Keratinocyte (primary cell): ENCODE data around the gene TMEM184A. TPM values are rescaled to one million over a fixed set of nuclear protein-coding genes. Genes with fewer than 3 reads are reported as not detected.
A peak's percentile ranks its signal among the peaks of the same experiment; 100 is the strongest.

Source experiments
- DNase-seq: peaks from one replicate; pipeline ENCODE4 v3.0.0-alpha.2; 2011; ENCODE audit warnings: low read depth, missing footprints, low spot score
- FAIRE-seq: peaks from 2 replicates; lab custom pipeline; 2011; peaks lifted over from hg19 to GRCh38; lab: Jason Lieb, UNC
- H2AFZ ChIP-seq: 2 replicates; pipeline ENCODE4 v1.6.0; 2012; ENCODE audit warnings: low read length, control low read depth, inconsistent platforms; ENCODE audit not compliant: control insufficient read depth
- H3K27ac ChIP-seq: 2 replicates; pipeline ENCODE4 v1.5.1; 2011; ENCODE audit warnings: low read length; ENCODE audit not compliant: control insufficient read depth, insufficient read depth
- H3K27me3 ChIP-seq: 3 replicates; pipeline ENCODE4 v1.6.0; 2011; ENCODE audit warnings: low read length; ENCODE audit not compliant: control insufficient read depth, insufficient read depth; ENCODE audit errors: extremely low read depth
- H3K36me3 ChIP-seq, 2 experiments: 2 replicates in 1 of 2; 3 replicates in 1 of 2; pipeline ENCODE4 v1.5.1; 2011; ENCODE audit warnings: low read length in 2 of 2, mild to moderate bottlenecking in 1 of 2; ENCODE audit not compliant: control insufficient read depth in 2 of 2, insufficient read depth in 2 of 2; ENCODE audit errors: extremely low read depth in 1 of 2
- H3K4me1 ChIP-seq: 3 replicates; pipeline ENCODE4 v1.5.1; 2011; ENCODE audit warnings: low read length; ENCODE audit not compliant: control insufficient read depth, insufficient read depth; ENCODE audit errors: extremely low read depth
- H3K4me2 ChIP-seq: 3 replicates; pipeline ENCODE4 v1.6.0; 2011; ENCODE audit warnings: low read depth, low read length; ENCODE audit not compliant: control insufficient read depth, insufficient read depth; ENCODE audit errors: extremely low read depth
- H3K4me3 ChIP-seq, 3 experiments: fragments of 200-600 bp in 1 of 3; sonication (generic) in 1 of 3; 2 replicates in 2 of 3; 3 replicates in 1 of 3; pipeline ENCODE4 v1.5.1; 2011 to 2016; ENCODE audit warnings: low read length in 3 of 3, mild to moderate bottlenecking in 3 of 3, control low read depth in 2 of 3, inconsistent platforms in 1 of 3, low read depth in 1 of 3, mixed read lengths in 1 of 3, mixed run types in 1 of 3, moderate library complexity in 1 of 3; ENCODE audit not compliant: control insufficient read depth in 2 of 3, insufficient read depth in 2 of 3; ENCODE audit errors: extremely low read depth in 1 of 3
- H3K79me2 ChIP-seq: 2 replicates; pipeline ENCODE4 v1.6.0; 2012; ENCODE audit warnings: low read length; ENCODE audit not compliant: control insufficient read depth, insufficient read depth
- H3K9ac ChIP-seq: 3 replicates; pipeline ENCODE4 v1.6.0; 2011; ENCODE audit warnings: low read length; ENCODE audit not compliant: control insufficient read depth, insufficient read depth; ENCODE audit errors: extremely low read depth
- H3K9me1 ChIP-seq: 3 replicates; pipeline ENCODE4 v1.6.0; 2011; ENCODE audit warnings: low read length; ENCODE audit not compliant: control insufficient read depth, insufficient read depth; ENCODE audit errors: extremely low read depth
- H3K9me3 ChIP-seq: 2 replicates; pipeline ENCODE4 v1.5.1; 2012; ENCODE audit warnings: low read depth, low read length; ENCODE audit not compliant: control insufficient read depth
- H4K20me1 ChIP-seq: 3 replicates; pipeline ENCODE4 v1.6.0; 2011; ENCODE audit warnings: low read length; ENCODE audit not compliant: control insufficient read depth, insufficient read depth; ENCODE audit errors: extremely low read depth
- EZH2 ChIP-seq: IDR thresholded peaks from one replicate; pipeline ENCODE4 v1.6.1; 2012; ENCODE audit warnings: inconsistent platforms, mild to moderate bottlenecking, low read length, moderate library complexity
- dilution Hi-C: fragments of 300-500 bp; cut with MboI; formaldehyde crosslinking; loops from one replicate; pipeline ENCODE4 v1.7.0; 2020; ENCODE audit warnings: low sequenced_read_pairs; ENCODE audit not compliant: extremely low pct_ligation_motif_present
- polyA plus RNA-seq, 5 experiments: library from polyadenylated mRNA; depleted of rRNA in 3 of 5; stranded (reverse) in 3 of 5; stranded (forward) in 1 of 5; unstranded in 1 of 5; fragments of >200 nt; gene quantifications; 1 replicate in 1 of 5; 2 replicates in 3 of 5; 3 replicates in 1 of 5; pipeline versions ENCODE4 v1.2.1 to v1.2.3, GENCODE V29; 2011 to 2012; ENCODE audit warnings: missing spikeins in 2 of 5, low read depth in 1 of 5, low replicate concordance in 1 of 5
- TF ChIP-seq, protein P1 (sequence below), 3 experiments: IDR thresholded peaks in 1 of 3; conservative IDR thresholded peaks in 1 of 3; optimal IDR thresholded peaks in 1 of 3; 2 replicates in 2 of 3; 3 replicates in 1 of 3; pipeline versions ENCODE3 to v1.5.1; 2011; ENCODE audit warnings: low read length in 3 of 3, mild to moderate bottlenecking in 3 of 3, moderate library complexity in 2 of 3, control low read depth in 1 of 3, inconsistent platforms in 1 of 3; ENCODE audit not compliant: insufficient read depth in 2 of 3; ENCODE audit errors: extremely low read depth in 1 of 3

The TMEM184A gene
- polyA plus RNA-seq, 1 donor (not counting 4 experiments of a cell fraction or from before 2014, with no cell fraction given) = 2.9 TPM

DNA sequence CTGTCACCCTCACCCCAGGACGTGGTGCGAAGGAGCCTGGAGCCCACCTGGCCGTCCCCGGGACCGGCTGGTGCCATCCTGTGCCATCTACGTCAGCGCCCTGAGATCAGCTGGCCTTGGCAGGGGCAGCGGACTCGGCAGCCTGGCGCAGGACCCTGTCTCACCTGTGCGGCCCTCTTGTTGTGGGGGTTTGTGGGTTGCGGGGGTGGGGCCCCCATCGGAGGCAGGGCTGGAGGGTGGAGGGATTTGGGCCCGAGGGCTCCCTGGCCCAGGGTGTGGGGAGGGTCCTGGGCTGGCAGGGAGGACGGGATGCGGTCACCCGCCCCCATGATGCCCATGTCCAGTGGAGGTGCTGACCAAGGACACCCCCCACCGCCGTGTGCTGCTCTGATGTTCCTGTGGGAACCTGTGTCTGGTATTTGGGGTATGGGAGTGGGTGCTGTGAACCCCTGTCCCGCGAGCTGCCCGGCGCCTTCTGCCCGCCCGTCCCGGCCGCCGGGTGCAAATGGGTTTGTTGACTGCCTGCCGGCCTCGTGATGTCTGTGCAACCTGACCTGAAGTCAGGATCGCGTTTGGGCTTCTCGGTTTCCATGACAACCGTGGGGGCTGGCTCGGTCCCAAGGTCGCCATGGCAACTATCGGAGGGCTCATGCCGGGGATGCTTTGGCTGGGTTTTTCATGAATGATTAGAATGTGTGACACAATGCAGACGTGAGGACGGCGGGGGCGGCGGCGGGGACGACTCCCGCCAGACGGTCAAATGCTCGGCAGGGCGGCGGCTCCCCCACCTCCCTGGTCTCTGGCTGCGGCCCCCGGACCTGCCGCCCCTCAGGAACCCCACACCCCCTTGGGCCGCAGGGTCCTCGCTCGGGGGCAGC lies 18.2 kb downstream of the TMEM184A start:
- Histone ChIP-seq H2AFZ (peak overlapping the region; percentile 65), H3K4me3 (peak overlapping the region; percentile 30 to 63 (median 54)), H3K9me3 (no peaks in the 10 kb centered on the region), H3K27ac (peak overlapping the region; percentile 90), H3K79me2 (peaks cover 60% of the 10 kb centered on the region), H3K4me1 (peaks cover 35% of the 10 kb centered on the region), H4K20me1 (peaks cover 18% of the 10 kb centered on the region), H3K27me3 (no peaks in the 10 kb centered on the region), H3K36me3 (peaks cover 8 to 16% of the 10 kb centered on the region in 2 experiments), H3K4me2 (peak overlapping the region; percentile 90), H3K9me1 (peaks cover 3% of the 10 kb centered on the region), H3K9ac (peak overlapping the region; percentile 85)
- FAIRE-seq (no peak), DNase-seq (no peak)
- TF ChIP-seq, protein P1, sequence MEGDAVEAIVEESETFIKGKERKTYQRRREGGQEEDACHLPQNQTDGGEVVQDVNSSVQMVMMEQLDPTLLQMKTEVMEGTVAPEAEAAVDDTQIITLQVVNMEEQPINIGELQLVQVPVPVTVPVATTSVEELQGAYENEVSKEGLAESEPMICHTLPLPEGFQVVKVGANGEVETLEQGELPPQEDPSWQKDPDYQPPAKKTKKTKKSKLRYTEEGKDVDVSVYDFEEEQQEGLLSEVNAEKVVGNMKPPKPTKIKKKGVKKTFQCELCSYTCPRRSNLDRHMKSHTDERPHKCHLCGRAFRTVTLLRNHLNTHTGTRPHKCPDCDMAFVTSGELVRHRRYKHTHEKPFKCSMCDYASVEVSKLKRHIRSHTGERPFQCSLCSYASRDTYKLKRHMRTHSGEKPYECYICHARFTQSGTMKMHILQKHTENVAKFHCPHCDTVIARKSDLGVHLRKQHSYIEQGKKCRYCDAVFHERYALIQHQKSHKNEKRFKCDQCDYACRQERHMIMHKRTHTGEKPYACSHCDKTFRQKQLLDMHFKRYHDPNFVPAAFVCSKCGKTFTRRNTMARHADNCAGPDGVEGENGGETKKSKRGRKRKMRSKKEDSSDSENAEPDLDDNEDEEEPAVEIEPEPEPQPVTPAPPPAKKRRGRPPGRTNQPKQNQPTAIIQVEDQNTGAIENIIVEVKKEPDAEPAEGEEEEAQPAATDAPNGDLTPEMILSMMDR (optimal IDR thresholded peaks at IDR 0.05 in 1 of 3, IDR thresholded peaks at IDR 0.05 in 1 of 3, conservative IDR thresholded peaks at IDR 0.05 in 1 of 3; ENCODE audit: extremely low read depth in 1 of 3, insufficient read depth in 2 of 3, low read length in 3 of 3) = no peak
- no peak for TF ChIP-seq EZH2
- dilution Hi-C loops = no loop called here

DNA sequence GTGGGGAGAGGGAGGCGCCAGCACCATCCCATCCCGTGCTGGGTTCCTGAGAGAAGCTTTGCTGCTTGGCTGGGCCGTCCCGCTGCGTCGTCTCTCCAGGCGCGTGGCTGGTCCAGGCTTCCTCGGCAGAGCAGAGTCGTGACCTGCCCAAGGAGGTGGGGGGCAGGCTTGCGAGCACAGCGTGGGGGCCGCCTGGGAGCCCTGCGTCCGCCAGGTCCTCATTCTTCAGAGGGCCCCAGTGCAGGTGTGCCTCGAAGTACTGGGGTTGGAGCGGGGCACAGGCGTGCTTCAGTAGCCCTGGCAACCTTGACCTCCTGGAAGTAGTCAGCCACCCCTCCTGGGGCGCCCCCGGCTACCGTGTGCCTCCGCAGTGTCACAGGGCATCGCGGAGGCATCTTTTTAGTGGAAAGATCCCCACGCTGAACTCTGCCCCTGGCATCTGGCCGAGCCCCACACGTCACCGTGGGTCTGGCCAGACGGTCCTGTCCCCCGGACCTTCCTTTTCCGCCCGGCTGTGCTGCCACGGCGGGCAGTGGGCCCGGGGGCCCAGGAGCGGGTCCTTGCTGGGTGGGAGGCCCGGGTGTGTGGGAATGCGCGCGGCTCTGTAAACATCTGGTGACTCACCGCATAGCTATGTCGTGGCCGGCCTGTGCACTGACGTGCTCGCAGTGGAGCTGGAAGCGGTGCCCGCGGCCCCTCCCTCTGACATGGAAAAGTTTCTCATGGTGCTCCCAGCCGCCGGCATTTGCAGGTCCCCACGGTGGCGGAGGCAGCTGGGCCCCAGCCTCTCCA lies 19.1 kb downstream of the TMEM184A start:
- peaks cover 3% of the 10 kb centered on the region for H3K9me1 ChIP-seq
- DNase-seq (no peak), FAIRE-seq (peak; percentile 34)
- H3K27ac ChIP-seq = peak overlapping the region; percentile 90
- TF ChIP-seq, protein P1 (optimal IDR thresholded peaks at IDR 0.05 in 1 of 3, IDR thresholded peaks at IDR 0.05 in 1 of 3, conservative IDR thresholded peaks at IDR 0.05 in 1 of 3; ENCODE audit: extremely low read depth in 1 of 3, insufficient read depth in 2 of 3, low read length in 3 of 3) = no peak
- TF ChIP-seq EZH2 = no peak
- peaks cover 18% of the 10 kb centered on the region for H4K20me1 ChIP-seq
- peak overlapping the region; percentile 65 for H2AFZ ChIP-seq
- no peaks in the 10 kb centered on the region for H3K9me3 ChIP-seq
- H3K4me2 ChIP-seq = peak overlapping the region; percentile 90
- H3K4me1 ChIP-seq = peaks cover 42% of the 10 kb centered on the region
- H3K27me3 ChIP-seq = no peaks in the 10 kb centered on the region
- dilution Hi-C loops = no loop called here
- peaks cover 8 to 16% of the 10 kb centered on the region in 2 experiments for H3K36me3 ChIP-seq
- peak overlapping the region; percentile 85 for H3K9ac ChIP-seq
- H3K4me3 ChIP-seq = peak overlapping the region; percentile 30 to 63 (median 54)
- H3K79me2 ChIP-seq = peaks cover 61% of the 10 kb centered on the region
